DOHH2 (cell line): ENCODE results near the gene CDC25B.

ENCODE experiments used
- H3F3A ChIP-seq: fragments of 200-600 bp; sonication (generic), shearing (Covaris generic); 2 replicates; pipeline ENCODE4 v1.6.0; 2016; ENCODE audit warnings: antibody characterized with exemption, mild to moderate bottlenecking; ENCODE audit not compliant: control insufficient read depth, insufficient read depth
- H3K27ac ChIP-seq: fragments of 200-600 bp; sonication (generic); 2 replicates; pipeline ENCODE4 v1.5.1; 2014; ENCODE audit warnings: low read depth, mild to moderate bottlenecking, low read length, moderate library complexity
- H3K27me3 ChIP-seq: fragments of 200-600 bp; sonication (generic); 2 replicates; pipeline ENCODE4 v1.6.1; 2014; ENCODE audit warnings: mild to moderate bottlenecking, low read length, mixed read lengths; ENCODE audit not compliant: control insufficient read depth
- H3K36me3 ChIP-seq: fragments of 200-600 bp; sonication (generic); 2 replicates; pipeline ENCODE4 v1.6.1; 2014; ENCODE audit warnings: mild to moderate bottlenecking, low read length, moderate library complexity, mixed read lengths; ENCODE audit not compliant: control insufficient read depth
- H3K4me1 ChIP-seq: fragments of 200-600 bp; sonication (generic); 2 replicates; pipeline ENCODE4 v1.6.1; 2014; ENCODE audit warnings: mild to moderate bottlenecking, low read length, mixed read lengths; ENCODE audit not compliant: control insufficient read depth
- H3K4me2 ChIP-seq: fragments of 200-600 bp; sonication (generic); 2 replicates; pipeline ENCODE4 v1.6.0; 2014; ENCODE audit warnings: mild to moderate bottlenecking, low read length, moderate library complexity
- H3K4me3 ChIP-seq: fragments of 200-600 bp; sonication (generic); 2 replicates; pipeline ENCODE4 v1.5.1; 2014; ENCODE audit warnings: mild to moderate bottlenecking, low read length, mixed read lengths
- H3K79me2 ChIP-seq: fragments of 200-600 bp; sonication (generic); 2 replicates; pipeline ENCODE4 v1.6.1; 2014; ENCODE audit warnings: mild to moderate bottlenecking, low read length, mixed read lengths; ENCODE audit not compliant: control insufficient read depth
- H3K9me2 ChIP-seq: fragments of 200-600 bp; sonication (generic); replicated peaks from 2 replicates; pipeline ENCODE4 v1.6.1; 2014; ENCODE audit warnings: mild to moderate bottlenecking, low read length, mixed read lengths; ENCODE audit not compliant: control insufficient read depth
- H3K9me3 ChIP-seq: fragments of 200-600 bp; sonication (generic); 2 replicates; pipeline ENCODE4 v1.6.1; 2014; ENCODE audit warnings: antibody characterized with exemption, low read length, mixed read lengths; ENCODE audit not compliant: control insufficient read depth, insufficient read depth
- H4K20me1 ChIP-seq: fragments of 200-600 bp; sonication (generic); 2 replicates; pipeline ENCODE4 v1.6.0; 2014; ENCODE audit warnings: low read depth, mild to moderate bottlenecking, antibody characterized with exemption, low read length, moderate library complexity; ENCODE audit not compliant: control insufficient read depth, insufficient read depth
- CTCF ChIP-seq: fragments of 200-600 bp; sonication (generic); IDR thresholded peaks from one replicate; pipeline ENCODE4 v1.5.1; 2014; ENCODE audit warnings: antibody characterized with exemption, mild to moderate bottlenecking, low read depth, low read length; ENCODE audit not compliant: poor library complexity, severe bottlenecking
- EZH2phosphoT487 ChIP-seq: fragments of 200-600 bp; sonication (generic); IDR thresholded peaks from 2 replicates; pipeline ENCODE4 v1.6.1; 2017; ENCODE audit warnings: borderline replicate concordance, mild to moderate bottlenecking, antibody characterized with exemption, low read length, moderate library complexity, mixed read lengths

Gene CDC25B

GRCh38 chr20:3801846-3802245 lies 5.7 kb downstream of the CDC25B start:
- TF ChIP-seq EZH2phosphoT487 = no peak
- no peak for TF ChIP-seq CTCF
- Histone ChIP-seq H3K27ac (no peak overlapping the region), H3K9me2 (no peaks in the 10 kb centered on the region), H3K27me3 (no peaks in the 10 kb centered on the region), H3K36me3 (peaks cover 71% of the 10 kb centered on the region), H3F3A (peaks cover 11% of the 10 kb centered on the region; the same call in 1 of the 2 replicates), H3K4me3 (no peak overlapping the region), H3K4me1 (peaks cover 38% of the 10 kb centered on the region), H4K20me1 (no peaks in the 10 kb centered on the region), H3K4me2 (no peak overlapping the region), H3K9me3 (no peaks in the 10 kb centered on the region), H3K79me2 (peaks cover 21% of the 10 kb centered on the region)

- H3K4me2 ChIP-seq = no peak overlapping the region
- H3F3A ChIP-seq = peaks cover 11% of the 10 kb centered on the region; the same call in 1 of the 2 replicates
- H3K36me3 ChIP-seq = peaks cover 71% of the 10 kb centered on the region
- no peak overlapping the region for H3K27ac ChIP-seq
- peaks cover 13% of the 10 kb centered on the region for H3K79me2 ChIP-seq
- no peaks in the 10 kb centered on the region for H3K9me3 ChIP-seq
- H3K27me3 ChIP-seq = no peaks in the 10 kb centered on the region
- no peak overlapping the region for H3K4me3 ChIP-seq
- peaks cover 37% of the 10 kb centered on the region for H3K4me1 ChIP-seq
- no peaks in the 10 kb centered on the region for H3K9me2 ChIP-seq
- H4K20me1 ChIP-seq = no peaks in the 10 kb centered on the region
- no peak for TF ChIP-seq CTCF
- no peak for TF ChIP-seq EZH2phosphoT487
Observed at GRCh38 chr20:3802524-3803239, 6.6 kb downstream of the CDC25B start.

- Histone ChIP-seq H3K36me3 (peaks cover 70% of the 10 kb centered on the region), H3F3A (peaks cover 9% of the 10 kb centered on the region; the same call in 1 of the 2 replicates), H3K4me1 (peaks cover 31% of the 10 kb centered on the region), H3K4me3 (no peak overlapping the region), H4K20me1 (no peaks in the 10 kb centered on the region), H3K9me3 (no peaks in the 10 kb centered on the region), H3K79me2 (peaks cover 7% of the 10 kb centered on the region), H3K4me2 (no peak overlapping the region), H3K27ac (no peak overlapping the region), H3K27me3 (no peaks in the 10 kb centered on the region), H3K9me2 (no peaks in the 10 kb centered on the region)
- no peak for TF ChIP-seq EZH2phosphoT487
- TF ChIP-seq CTCF = no peak
Observed at GRCh38 chr20:3803289-3803688, 7.2 kb downstream of the CDC25B start.
